ENCODE measurements around the gene ZIC2.
A peak's percentile ranks its signal among the peaks of the same experiment; 100 is the strongest.

Gene ZIC2

GRCh38 chr13:99960663-99961311 is 20.8 kb upstream of the ZIC2 start:
- no peak for DNase-seq

GRCh38 chr13:99961636-99962035 is 19.9 kb upstream of the ZIC2 start:
- no peak for DNase-seq

- DNase-seq, result no peak
These were observed 19.3 kb upstream of the ZIC2 start for GRCh38 chr13:99962242-99962641.

- no peak for DNase-seq
These were observed 17.7 kb upstream of the ZIC2 start for GRCh38 chr13:99963816-99964339.

GRCh38 chr13:99965329-99966000 is 16.1 kb upstream of the ZIC2 start:
- DNase-seq, result no peak

- DNase-seq, result no peak
These were observed 15.3 kb upstream of the ZIC2 start for GRCh38 chr13:99966064-99966805.

GRCh38 chr13:99967498-99967868 is 14.1 kb upstream of the ZIC2 start:
- DNase-seq, result no peak

GRCh38 chr13:99967869-99968520 is 13.6 kb upstream of the ZIC2 start:
- no peak for DNase-seq

- peak in 1 of 6 experiments; percentile 39 for DNase-seq
These were observed 12.8 kb upstream of the ZIC2 start for GRCh38 chr13:99968521-99969452.

- DNase-seq, result no peak
These were observed 12.1 kb upstream of the ZIC2 start for GRCh38 chr13:99969453-99969918.

GRCh38 chr13:99969919-99970650 is 11.5 kb upstream of the ZIC2 start:
- peak in 3 of 6 experiments; percentile 23 to 52 (median 41) for DNase-seq

GRCh38 chr13:99970651-99971575 is 10.7 kb upstream of the ZIC2 start:
- DNase-seq, result peak in 1 of 6 experiments; percentile 19

GRCh38 chr13:99971576-99972189 is 9.9 kb upstream of the ZIC2 start, which contains the start of gene ZIC5:
TSS of gene ZIC5 (minus strand) at chr13:99971767. CDS start at chr13:99971603, 164 bp downstream.
- no peak for DNase-seq

- peak in 1 of 6 experiments; percentile 9 for DNase-seq
These were observed 9.3 kb upstream of the ZIC2 start for GRCh38 chr13:99972190-99972731.

- no peak for DNase-seq
These were observed 8.3 kb upstream of the ZIC2 start for GRCh38 chr13:99973163-99973807.

GRCh38 chr13:99973808-99974185 is 7.8 kb upstream of the ZIC2 start:
- DNase-seq, result peak in 1 of 6 experiments; percentile 11

- DNase-seq, result peak in 1 of 6 experiments; percentile 32
These were observed 7.2 kb upstream of the ZIC2 start for GRCh38 chr13:99974296-99974938.

Data from stimulated activated naive CD4-positive, alpha-beta T cell (primary cell).